ENCODE measurements around the gene SLC16A10.

SLC16A10 gene

DNA sequence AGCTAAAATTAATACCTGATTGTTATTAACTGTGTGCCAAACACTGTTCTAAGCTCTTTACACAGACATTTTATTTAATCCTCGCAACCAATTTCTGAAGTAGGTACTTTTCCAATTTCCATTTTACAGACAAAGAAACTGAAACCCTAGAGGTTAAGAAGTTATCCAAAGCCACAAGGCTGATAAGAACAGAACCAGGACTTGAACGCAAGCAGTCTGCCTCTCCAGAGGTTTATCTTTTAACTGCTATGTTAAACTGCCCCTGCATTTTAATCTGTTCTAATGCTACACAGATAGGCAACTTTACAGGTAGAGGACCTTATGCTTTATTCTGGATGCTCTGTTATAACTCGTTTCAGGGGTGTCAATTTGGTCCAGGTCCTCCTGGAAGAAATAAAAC lies 118.2 kb downstream of the SLC16A10 start:
- in situ Hi-C loops (cut with MboI; ENCODE audit: low sequenced_read_pairs) = loop anchor here (25.0 kb wide), 1 partner anchor 668 kb away; no protein-coding TSS in a partner anchor

GRCh38 chr6:111207141-111207858 lies 120.0 kb downstream of the SLC16A10 start:
- in situ Hi-C loops (cut with MboI; ENCODE audit: low sequenced_read_pairs) = loop anchor here (25.0 kb wide), 1 partner anchor 670 kb away; no protein-coding TSS in a partner anchor

- in situ Hi-C loops (cut with MboI; ENCODE audit: low sequenced_read_pairs) = loop anchor here (25.0 kb wide), 1 partner anchor 672 kb away; no protein-coding TSS in a partner anchor
Measured at GRCh38 chr6:111208933-111209332, 121.6 kb downstream of the SLC16A10 start.

GRCh38 chr6:111210194-111210728 lies 123.0 kb downstream of the SLC16A10 start:
- in situ Hi-C loops (cut with MboI; ENCODE audit: low sequenced_read_pairs) = loop anchor here (25.0 kb wide), 1 partner anchor 673 kb away; no protein-coding TSS in a partner anchor

DNA sequence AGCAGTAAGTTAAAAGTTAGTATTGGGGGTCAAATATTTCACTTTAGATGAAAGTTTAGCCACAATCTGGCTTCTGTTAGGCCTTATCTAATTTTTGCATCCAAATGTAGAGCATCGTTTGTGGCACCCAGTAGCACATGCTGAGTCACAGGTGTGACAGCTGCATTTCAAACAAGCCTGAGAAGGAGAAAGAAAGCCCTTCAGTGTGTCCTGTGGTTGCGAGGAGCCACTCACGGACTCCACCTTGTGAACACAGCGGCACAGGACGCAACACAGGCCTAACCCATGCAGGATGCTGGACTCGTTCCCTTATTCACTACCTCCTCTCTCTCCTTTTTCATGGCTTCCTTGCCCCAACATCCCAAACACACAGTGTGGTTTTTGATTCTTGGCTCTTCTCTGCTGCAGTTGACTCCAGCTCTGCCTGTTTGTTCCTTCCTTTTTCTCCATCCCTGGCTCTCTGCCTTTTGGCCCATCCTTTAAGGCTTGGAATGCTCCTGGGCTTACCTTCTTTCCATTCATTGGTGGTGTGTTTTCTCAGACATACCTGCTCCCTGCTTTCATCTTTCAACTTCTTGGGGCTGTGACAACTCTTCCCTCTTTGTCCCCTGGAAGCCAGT lies 124.2 kb downstream of the SLC16A10 start:
- in situ Hi-C loops (cut with MboI; ENCODE audit: low sequenced_read_pairs) = loop anchor here (25.0 kb wide), 1 partner anchor 674 kb away; no protein-coding TSS in a partner anchor

DNA sequence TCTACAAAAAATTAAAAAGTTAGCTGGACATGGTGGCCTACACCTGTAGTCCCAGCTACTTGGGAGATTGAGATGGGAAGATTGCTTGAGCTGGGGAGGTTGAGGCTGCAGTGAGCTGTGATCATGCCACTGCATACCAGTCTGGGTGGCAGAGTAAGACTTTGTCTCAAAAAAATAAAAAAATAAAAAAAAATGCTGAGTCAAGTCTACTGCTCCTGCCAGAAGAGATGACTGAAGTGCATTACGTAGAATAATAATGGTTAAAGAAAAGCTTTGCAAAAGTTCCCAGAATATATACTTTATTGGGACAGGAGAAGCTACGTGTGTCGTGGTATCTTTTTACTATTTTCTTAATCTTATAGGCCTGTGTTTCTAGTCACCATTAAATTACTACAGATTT lies 125.3 kb downstream of the SLC16A10 start:
- in situ Hi-C loops (cut with MboI; ENCODE audit: low sequenced_read_pairs) = loop anchor here (25.0 kb wide), 1 partner anchor 675 kb away; no protein-coding TSS in a partner anchor

DNA sequence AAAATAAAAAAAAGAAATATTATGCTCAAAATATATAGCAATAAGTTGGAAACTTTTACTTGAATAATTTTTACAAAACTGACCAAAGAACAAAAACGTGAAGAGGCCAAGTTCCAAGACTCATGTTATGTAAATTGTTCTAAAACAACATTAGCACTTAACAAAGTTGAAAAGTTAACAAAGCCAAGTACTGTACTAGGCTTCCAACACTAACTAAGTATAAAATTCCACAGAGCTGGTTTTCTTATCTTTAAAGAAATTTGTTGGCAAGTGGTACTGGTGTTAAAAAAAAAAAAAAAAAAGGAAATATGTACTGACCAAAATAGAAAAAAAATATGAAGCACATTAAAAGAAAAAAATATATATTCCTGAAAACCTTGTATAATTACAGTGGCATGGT lies 127.8 kb downstream of the SLC16A10 start:
- in situ Hi-C loops (cut with MboI; ENCODE audit: low sequenced_read_pairs) = loop anchor here (25.0 kb wide), 1 partner anchor 678 kb away; no protein-coding TSS in a partner anchor

DNA sequence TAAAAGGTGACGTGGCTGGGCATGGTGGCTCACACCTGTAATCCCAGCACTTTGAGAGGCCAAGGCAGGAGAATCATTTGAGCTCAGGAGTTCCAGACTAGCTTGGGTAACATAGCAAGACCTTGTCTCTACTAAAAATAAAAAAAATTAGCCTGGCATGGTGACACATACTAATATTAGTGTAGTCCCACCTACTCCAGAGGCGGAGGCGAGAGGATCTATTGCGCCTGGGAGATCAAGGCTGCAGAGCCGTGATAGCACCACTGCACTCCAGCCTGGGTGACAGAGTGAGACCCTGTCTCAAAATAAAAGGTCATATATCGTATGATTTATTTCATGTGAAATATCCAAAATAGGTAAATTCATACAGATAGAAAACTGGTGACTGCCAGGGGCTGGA lies 132.5 kb downstream of the SLC16A10 start:
- in situ Hi-C loops (cut with MboI; ENCODE audit: low sequenced_read_pairs) = loop anchor here (25.0 kb wide), 1 partner anchor 682 kb away; no protein-coding TSS in a partner anchor

DNA sequence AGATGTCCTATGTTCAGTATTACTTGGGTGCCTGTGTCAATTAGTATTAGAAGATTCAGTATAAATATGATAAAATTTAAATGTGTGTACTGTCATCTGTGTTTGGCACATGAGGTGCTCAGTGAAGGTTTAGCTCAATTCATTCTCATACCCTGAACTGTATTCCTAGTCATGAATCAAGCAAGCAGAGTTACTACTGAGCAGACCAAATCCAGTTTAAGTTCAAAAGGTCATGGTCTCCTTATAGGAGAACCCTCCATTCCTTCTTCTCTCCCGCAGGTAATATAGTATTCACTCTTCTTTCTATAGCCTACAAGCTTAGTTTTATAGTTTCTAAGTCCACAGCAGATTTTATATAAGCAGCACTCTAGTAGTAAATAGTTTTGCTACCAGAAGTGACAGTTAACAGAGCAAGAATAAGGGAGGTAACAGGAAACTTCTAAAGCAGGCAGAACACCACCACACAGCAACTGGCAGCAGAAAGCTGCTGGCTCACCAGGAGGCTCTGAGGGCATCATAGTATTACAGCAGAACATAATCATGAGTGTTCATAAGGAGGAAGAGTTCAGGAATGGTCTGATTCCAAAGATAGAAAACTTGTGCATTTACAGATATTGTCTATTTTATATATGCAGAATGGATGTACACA lies 133.2 kb downstream of the SLC16A10 start:
- in situ Hi-C loops (cut with MboI; ENCODE audit: low sequenced_read_pairs) = loop anchor here (25.0 kb wide), 1 partner anchor 683 kb away; no protein-coding TSS in a partner anchor

DNA sequence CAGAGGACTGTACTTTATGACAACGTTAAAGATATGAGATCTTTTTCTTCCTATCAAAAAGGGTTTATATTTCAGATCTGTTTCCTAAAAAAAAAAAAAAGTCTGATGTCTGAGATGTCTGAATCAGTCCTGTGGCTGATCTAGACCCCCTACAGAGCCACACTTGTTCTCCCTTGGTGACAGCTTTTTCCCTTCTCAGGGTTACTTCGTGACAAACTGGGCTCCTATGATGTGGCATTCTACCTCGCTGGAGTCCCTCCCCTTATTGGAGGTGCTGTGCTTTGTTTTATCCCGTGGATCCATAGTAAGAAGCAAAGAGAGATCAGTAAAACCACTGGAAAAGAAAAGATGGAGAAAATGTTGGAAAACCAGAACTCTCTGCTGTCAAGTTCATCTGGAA lies 134.5 kb downstream of the SLC16A10 start:
- in situ Hi-C loops (cut with MboI; ENCODE audit: low sequenced_read_pairs) = loop anchor here (25.0 kb wide), 1 partner anchor 685 kb away; no protein-coding TSS in a partner anchor

DNA sequence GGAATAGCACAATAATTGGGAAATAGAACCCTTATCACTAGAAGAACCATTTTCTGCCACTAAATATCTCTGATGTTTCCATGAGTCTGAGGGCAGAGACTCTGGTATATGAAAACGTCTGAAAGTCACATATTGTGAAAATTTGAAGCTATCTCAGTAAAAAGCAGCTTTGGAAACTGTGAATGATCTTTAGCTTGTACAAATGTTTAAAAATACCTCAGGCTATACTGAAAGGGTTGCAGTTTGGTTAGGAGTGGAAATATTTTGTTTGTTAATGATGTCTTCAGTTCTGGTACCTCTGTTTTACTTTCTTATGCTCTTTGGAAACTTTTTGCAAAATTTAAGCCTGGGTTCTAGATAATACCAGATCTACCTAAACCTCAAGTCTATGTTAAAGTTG lies 135.0 kb downstream of the SLC16A10 start:
- in situ Hi-C loops (cut with MboI; ENCODE audit: low sequenced_read_pairs) = loop anchor here (25.0 kb wide), 1 partner anchor 685 kb away; no protein-coding TSS in a partner anchor

GRCh38 chr6:111228094-111228493 lies 140.8 kb downstream of the SLC16A10 start:
- in situ Hi-C loops (cut with MboI; ENCODE audit: low sequenced_read_pairs) = no loop called here

- in situ Hi-C loops (cut with MboI; ENCODE audit: low sequenced_read_pairs) = no loop called here
Measured at GRCh38 chr6:111230351-111231089, 143.2 kb downstream of the SLC16A10 start.

DNA sequence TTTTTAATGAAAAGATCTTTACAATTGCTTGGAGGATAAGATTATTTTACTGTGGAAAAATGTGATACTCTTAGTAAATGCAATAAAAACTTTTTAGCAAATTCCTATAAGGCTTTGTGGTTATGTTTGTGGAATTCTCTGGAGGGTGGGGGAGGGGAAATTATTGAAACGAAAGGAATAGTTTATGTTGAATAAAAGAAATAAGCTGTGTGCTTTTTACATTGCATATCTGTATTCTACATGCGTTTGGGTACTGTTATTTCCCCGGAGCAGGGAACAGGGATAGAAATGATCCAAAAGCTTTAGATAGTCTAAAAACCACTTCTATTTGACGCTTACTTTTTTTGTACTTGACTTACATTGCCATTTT lies 143.8 kb downstream of the SLC16A10 start:
- in situ Hi-C loops (cut with MboI; ENCODE audit: low sequenced_read_pairs) = no loop called here

DNA sequence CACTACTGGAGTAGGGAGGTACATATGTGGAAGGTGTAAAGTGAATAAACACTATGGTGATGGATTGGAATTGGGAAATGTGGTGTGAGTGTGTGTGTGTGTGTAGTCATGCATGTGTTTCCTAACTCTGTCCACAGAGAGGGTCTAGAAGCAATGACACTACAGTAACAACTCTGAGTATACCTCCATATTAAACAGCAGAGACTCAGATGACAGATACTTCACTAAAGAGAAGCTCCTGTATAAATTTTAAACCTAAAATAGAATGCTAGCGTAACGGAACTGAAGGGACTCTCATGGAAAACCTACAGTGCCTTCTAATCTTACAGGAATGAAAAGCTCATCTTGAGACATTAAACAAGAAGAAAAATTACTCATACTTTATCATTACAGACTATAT lies 150.5 kb downstream of the SLC16A10 start:
- in situ Hi-C loops (cut with MboI; ENCODE audit: low sequenced_read_pairs) = no loop called here

DNA sequence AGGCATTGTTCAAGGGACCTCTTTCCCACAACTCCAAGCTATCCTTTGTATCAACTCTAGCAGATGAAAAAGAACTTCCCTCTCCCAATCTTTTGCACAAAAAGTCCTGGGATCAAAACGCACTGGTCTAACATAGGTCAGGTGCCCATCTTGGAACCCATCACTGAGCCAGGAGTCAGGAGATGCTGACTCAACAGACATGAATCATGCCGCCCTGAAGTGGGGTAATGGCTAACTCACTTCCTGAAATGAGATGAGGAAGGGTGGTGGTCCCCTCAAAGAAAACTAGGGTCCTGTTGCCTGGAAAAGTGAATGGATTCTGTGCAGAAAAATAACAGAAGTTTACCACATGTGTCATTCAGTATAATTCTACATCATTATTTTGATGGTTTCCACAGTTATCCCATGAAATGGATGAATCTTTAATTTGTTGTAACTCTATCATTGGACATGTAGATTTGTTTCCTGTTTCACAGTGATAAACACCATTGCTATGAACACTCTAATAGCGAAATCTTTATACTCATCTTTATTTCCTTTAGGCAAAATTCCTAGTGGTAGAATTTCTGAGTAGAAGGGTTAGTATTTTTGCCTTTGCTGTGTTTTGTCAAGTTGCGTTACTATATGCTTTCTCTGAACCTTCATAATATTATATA lies 151.3 kb downstream of the SLC16A10 start:
- in situ Hi-C loops (cut with MboI; ENCODE audit: low sequenced_read_pairs) = no loop called here

- in situ Hi-C loops (cut with MboI; ENCODE audit: low sequenced_read_pairs) = no loop called here
Measured at GRCh38 chr6:111239461-111239860, 152.2 kb downstream of the SLC16A10 start.

DNA sequence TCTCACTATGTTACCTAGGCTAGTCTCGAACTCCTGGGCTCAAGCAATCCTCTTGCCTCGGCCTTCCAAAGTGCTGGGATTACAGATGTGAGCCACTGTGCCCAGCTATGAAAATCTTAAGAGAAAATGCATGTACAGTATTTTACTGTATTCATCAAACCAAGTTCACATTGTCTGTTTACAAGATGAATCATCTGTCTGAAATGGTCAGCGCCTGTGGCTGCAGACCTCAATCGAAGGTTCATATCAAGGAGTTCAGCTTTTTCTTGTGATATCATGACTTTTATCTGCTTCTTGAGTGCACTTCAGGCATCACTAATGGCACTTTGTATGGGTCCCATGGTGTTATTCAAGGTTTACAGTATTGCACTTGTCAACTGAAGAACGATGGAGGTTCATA lies 155.1 kb downstream of the SLC16A10 start:
- in situ Hi-C loops (cut with MboI; ENCODE audit: low sequenced_read_pairs) = no loop called here

- in situ Hi-C loops (cut with MboI; ENCODE audit: low sequenced_read_pairs) = no loop called here
Measured at GRCh38 chr6:111243095-111243494, 155.8 kb downstream of the SLC16A10 start.

DNA sequence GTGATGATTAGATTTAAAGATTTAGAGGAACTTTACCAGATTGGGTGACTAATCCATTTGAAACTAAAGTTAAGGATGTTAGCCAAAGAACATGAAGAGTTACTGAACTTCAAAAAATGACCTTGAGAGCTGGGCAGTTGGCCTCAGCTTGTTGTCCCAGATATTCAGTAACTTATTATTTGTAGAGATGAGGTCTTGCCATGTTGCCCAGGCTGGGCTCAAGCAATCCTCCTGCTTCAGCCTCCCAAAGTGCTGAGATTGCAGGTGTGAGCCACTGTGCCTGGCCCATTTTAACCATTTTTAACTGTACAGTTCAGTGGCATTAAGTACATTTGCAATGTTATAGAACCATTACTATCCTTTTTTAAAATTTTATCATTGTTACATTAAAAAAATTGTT lies 161.5 kb downstream of the SLC16A10 start:
- in situ Hi-C loops (cut with MboI; ENCODE audit: low sequenced_read_pairs) = no loop called here

All from HL-60/S4 (cell line).